Smooth muscle cell (in vitro differentiated cells): ENCODE data around the gene SYT15. TPM values are rescaled to one million over a fixed set of nuclear protein-coding genes. Genes with fewer than 3 reads are reported as not detected.
"Not testable (repeated sequence)": the region's sequence is repeated elsewhere in the genome, so short reads cannot be mapped to it uniquely, and the experiment has no call there.

Experiments
- DNase-seq: peaks from one replicate; lab custom pipeline; 2025; ENCODE audit not compliant: unreplicated experiment; lab: John Stamatoyannopoulos, UW
- H2AFZ ChIP-seq: fragments of 200-600 bp; sonication (generic); 2 replicates; pipeline ENCODE4 v1.6.0; 2016; ENCODE audit warnings: antibody characterized with exemption, low read depth, mild to moderate bottlenecking
- H3F3A ChIP-seq: fragments of 200-600 bp; sonication (generic); 2 replicates; pipeline ENCODE4 v1.6.0; 2017; ENCODE audit warnings: antibody characterized with exemption, low read depth
- H3K27ac ChIP-seq: fragments of 200-600 bp; sonication (generic); 2 replicates; pipeline ENCODE4 v1.5.1; 2016; ENCODE audit warnings: low read depth, mild to moderate bottlenecking
- H3K27me3 ChIP-seq: fragments of 200-600 bp; sonication (generic); 2 replicates; pipeline ENCODE4 v1.6.1; 2016; ENCODE audit warnings: low read depth, mild to moderate bottlenecking
- H3K36me3 ChIP-seq: fragments of 200-600 bp; sonication (generic); 2 replicates; pipeline ENCODE4 v1.5.1; 2016; ENCODE audit warnings: low read depth
- H3K4me1 ChIP-seq: fragments of 200-600 bp; sonication (generic); 2 replicates; pipeline ENCODE4 v1.5.1; 2016; ENCODE audit warnings: low read depth
- H3K4me2 ChIP-seq: fragments of 200-600 bp; sonication (generic); 2 replicates; pipeline ENCODE4 v1.6.0; 2016; ENCODE audit warnings: mild to moderate bottlenecking
- H3K4me3 ChIP-seq: fragments of 200-600 bp; sonication (generic); 2 replicates; pipeline ENCODE4 v1.5.1; 2016; ENCODE audit warnings: mild to moderate bottlenecking
- H3K79me2 ChIP-seq: fragments of 200-600 bp; sonication (generic); 2 replicates; pipeline ENCODE4 v1.6.0; 2016; ENCODE audit warnings: low read depth, mild to moderate bottlenecking
- H3K9ac ChIP-seq: fragments of 200-600 bp; sonication (generic); 2 replicates; pipeline ENCODE4 v1.6.0; 2016; ENCODE audit warnings: low read depth
- H3K9me3 ChIP-seq: fragments of 200-600 bp; sonication (generic); replicated peaks from 2 replicates; pipeline ENCODE4 v1.5.1; 2016; ENCODE audit warnings: low read depth
- H4K20me1 ChIP-seq: fragments of 200-600 bp; sonication (generic); 2 replicates; pipeline ENCODE4 v1.6.0; 2016; ENCODE audit warnings: low read depth
- CTCF ChIP-seq: fragments of 200-600 bp; sonication (generic); IDR thresholded peaks from 2 replicates; pipeline ENCODE4 v1.5.1; 2017; ENCODE audit warnings: borderline replicate concordance, mild to moderate bottlenecking, antibody characterized with exemption; ENCODE audit not compliant: insufficient read depth, poor library complexity, severe bottlenecking
- WGBS: methylation state at CpG from one replicate; pipeline ENCODE4 v1.1.7; 2016; ENCODE audit warnings: low lambda C conversion rate; 5-methylcytosine and 5-hydroxymethylcytosine counted together
- polyA plus RNA-seq: library from polyadenylated mRNA; unstranded; fragments of >200 nt; fragmentation: Nextera tagmentation; extraction: Ambion mirVana; gene quantifications from 2 replicates; pipeline ENCODE4 v1.2.1, GENCODE V29; 2016
- total RNA-seq: library from RNA; depleted of rRNA; stranded (reverse); fragments of >200 nt; gene quantifications from 2 replicates; pipeline ENCODE4 v1.2.3, GENCODE V29; 2014

SYT15 gene
- total RNA-seq: 0.13 and 0.22 TPM in 2 replicates
- 0.89 and 1.4 TPM in 2 replicates for polyA plus RNA-seq

- H3K9me3 ChIP-seq: not testable (repeated sequence)
These were observed at the start of gene SYT15 for GRCh38 chr10:46578474-46579178. Gene SYT15, plus strand, starts transcription at chr10:46579128. Its CDS starts 41 bp downstream, at chr10:46579169.

GRCh38 chr10:46529742-46530141, 49.2 kb upstream of the SYT15 start:
- H4K20me1 ChIP-seq, H3K79me2 ChIP-seq, DNase-seq, H3K9me3 ChIP-seq, H3F3A ChIP-seq, H2AFZ ChIP-seq, H3K4me3 ChIP-seq, H3K27me3 ChIP-seq, H3K4me1 ChIP-seq, H3K36me3 ChIP-seq: not testable (repeated sequence)
- Histone ChIP-seq H3K27ac (peak overlapping the region; percentile 84), H3K4me2 (peak overlapping the region; percentile 37), H3K9ac (peak overlapping the region; percentile 78)
- WGBS: 84% methylated on average over 7 of the region's 7 CpGs

More at GRCh38 chr10:46578474-46579178, at the start of gene SYT15:
- H2AFZ ChIP-seq, H3K27me3 ChIP-seq, H3K4me1 ChIP-seq, H3K27ac ChIP-seq, H3K4me3 ChIP-seq, H3K79me2 ChIP-seq, H4K20me1 ChIP-seq, H3K9ac ChIP-seq, H3F3A ChIP-seq, H3K36me3 ChIP-seq, DNase-seq: not testable (repeated sequence)
- peak within 1 kb of the TSS; percentile 73 for H3K4me2 ChIP-seq
- 5% methylated on average over 17 of the region's 68 CpGs for WGBS

- H3K27ac ChIP-seq: peak overlapping the region; percentile 89
- WGBS: 75% methylated on average over 18 of the region's 18 CpGs
- TF ChIP-seq CTCF: no peak
- no peak overlapping the region for H3K4me3 ChIP-seq
- peak overlapping the region; percentile 78 for H3K9ac ChIP-seq
- no peaks in the 10 kb centered on the region for H4K20me1 ChIP-seq
- no peak overlapping the region for H2AFZ ChIP-seq
- H3K9me3 ChIP-seq: no peaks in the 10 kb centered on the region
- H3K27me3 ChIP-seq: no peaks in the 10 kb centered on the region
- peaks cover 4% of the 10 kb centered on the region for H3F3A ChIP-seq
- H3K4me2 ChIP-seq: peak overlapping the region; percentile 37
- no peaks in the 10 kb centered on the region for H3K36me3 ChIP-seq
- peak; percentile 68 for DNase-seq
- H3K79me2 ChIP-seq: no peaks in the 10 kb centered on the region
- H3K4me1 ChIP-seq: no peaks in the 10 kb centered on the region
These were observed 48.4 kb upstream of the SYT15 start for GRCh38 chr10:46530249-46531186.

- not testable (repeated sequence) for H3K9me3 ChIP-seq, H3K4me3 ChIP-seq, H3K9ac ChIP-seq, H2AFZ ChIP-seq, H3K4me2 ChIP-seq, H3K36me3 ChIP-seq, H3F3A ChIP-seq, H4K20me1 ChIP-seq, H3K27me3 ChIP-seq, H3K27ac ChIP-seq, H3K4me1 ChIP-seq, H3K79me2 ChIP-seq, DNase-seq
- 78% methylated on average over 1 of the region's 1 CpG for WGBS
These were observed 46.7 kb upstream of the SYT15 start for GRCh38 chr10:46532256-46532655.
